Mammary epithelial cell (primary cell): Measurements from ENCODE around the gene GLB1L.
A peak's percentile ranks its signal among the peaks of the same experiment; 100 is the strongest.

Experiments
- EZH2 ChIP-seq: IDR thresholded peaks from 2 replicates; pipeline ENCODE4 v1.6.1; 2012; ENCODE audit warnings: low read length, inconsistent platforms, borderline replicate concordance
- TF ChIP-seq, protein P1 (sequence below), 2 donors: IDR thresholded peaks in 1 of 2; conservative IDR thresholded peaks in 1 of 2; 2 replicates each; pipeline ENCODE4 v1.5.1; 2011 to 2012; ENCODE audit warnings: inconsistent platforms in 2 of 2, low read length in 2 of 2, mild to moderate bottlenecking in 2 of 2, control low read depth in 1 of 2, low read depth in 1 of 2; ENCODE audit not compliant: insufficient read depth in 1 of 2; ENCODE audit errors: extremely low read depth in 1 of 2

DNA sequence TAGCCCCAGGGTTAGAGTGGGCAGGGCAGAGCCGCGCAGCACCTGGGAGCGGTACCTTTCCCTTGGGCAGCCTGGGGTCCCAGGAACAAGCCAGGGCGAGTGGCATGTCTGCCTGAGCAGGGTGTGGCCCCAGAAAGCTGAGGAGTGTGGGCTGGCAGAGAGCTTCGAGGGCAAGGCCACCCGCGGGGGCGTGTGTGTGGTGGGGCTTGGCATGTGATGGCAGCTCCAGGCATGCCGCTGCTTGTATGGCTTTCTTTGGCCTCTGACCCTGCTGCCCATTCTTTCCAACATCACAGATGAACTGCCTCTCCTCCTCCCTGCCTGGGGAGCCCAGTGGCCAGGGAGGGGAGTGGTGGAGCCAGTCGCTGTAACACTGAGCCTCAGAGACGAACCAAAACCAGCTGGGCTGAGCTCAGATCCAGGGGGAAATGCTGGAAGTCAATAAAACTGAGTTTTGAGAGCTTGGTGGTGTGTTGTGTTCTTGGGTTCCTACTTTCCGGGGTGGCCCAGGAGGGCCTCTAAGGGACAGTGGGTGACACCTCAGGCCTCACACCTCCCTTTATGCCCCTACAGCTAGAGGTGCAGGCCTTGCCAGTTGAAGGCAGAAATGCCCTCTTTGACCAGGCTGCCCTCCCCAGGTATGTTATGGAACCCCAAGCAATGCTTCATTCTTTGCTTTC is 41.3 kb upstream of the GLB1L start:
- TF ChIP-seq, protein P1, sequence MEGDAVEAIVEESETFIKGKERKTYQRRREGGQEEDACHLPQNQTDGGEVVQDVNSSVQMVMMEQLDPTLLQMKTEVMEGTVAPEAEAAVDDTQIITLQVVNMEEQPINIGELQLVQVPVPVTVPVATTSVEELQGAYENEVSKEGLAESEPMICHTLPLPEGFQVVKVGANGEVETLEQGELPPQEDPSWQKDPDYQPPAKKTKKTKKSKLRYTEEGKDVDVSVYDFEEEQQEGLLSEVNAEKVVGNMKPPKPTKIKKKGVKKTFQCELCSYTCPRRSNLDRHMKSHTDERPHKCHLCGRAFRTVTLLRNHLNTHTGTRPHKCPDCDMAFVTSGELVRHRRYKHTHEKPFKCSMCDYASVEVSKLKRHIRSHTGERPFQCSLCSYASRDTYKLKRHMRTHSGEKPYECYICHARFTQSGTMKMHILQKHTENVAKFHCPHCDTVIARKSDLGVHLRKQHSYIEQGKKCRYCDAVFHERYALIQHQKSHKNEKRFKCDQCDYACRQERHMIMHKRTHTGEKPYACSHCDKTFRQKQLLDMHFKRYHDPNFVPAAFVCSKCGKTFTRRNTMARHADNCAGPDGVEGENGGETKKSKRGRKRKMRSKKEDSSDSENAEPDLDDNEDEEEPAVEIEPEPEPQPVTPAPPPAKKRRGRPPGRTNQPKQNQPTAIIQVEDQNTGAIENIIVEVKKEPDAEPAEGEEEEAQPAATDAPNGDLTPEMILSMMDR (conservative IDR thresholded peaks at IDR 0.05 in 1 of 2, IDR thresholded peaks at IDR 0.05 in 1 of 2; ENCODE audit: extremely low read depth in 1 of 2, insufficient read depth in 1 of 2, low read depth in 1 of 2, low read length in 2 of 2) = peak in 1 of 2 donors; percentile 12
- no peak for TF ChIP-seq EZH2
